HG03571 (cell line): ENCODE measurements around the gene FGFR2.

Experiments
- ATAC-seq: cut with Tn5 transposase; IDR thresholded peaks from one replicate; pipeline ENCODE4 v1.9.1; 2021; ENCODE audit not compliant: unreplicated experiment

FGFR2 gene

DNA sequence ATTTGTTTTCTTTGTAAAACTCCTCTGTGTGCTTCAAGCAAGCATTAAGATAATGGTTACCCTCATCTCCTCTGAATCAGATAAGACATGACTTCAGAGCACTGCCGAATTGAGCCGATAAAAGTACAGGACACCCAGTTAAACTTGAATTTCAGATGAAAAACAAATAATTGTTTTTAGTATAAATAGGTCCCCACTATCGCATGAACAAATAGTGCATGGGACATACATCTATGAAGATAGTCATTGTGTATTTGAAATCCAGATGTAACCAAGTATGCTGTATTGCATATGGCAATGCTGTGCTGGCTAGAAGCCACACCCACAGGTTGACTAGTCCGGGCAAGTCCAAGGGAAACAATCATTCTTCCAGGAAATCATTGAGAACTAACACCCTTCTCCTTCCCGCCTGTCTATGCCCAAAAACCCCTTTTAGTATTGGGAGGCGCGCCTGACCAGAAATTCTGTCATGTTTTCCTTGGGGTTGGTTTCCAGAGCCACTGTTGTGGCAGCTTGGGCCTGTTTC lies 12.6 kb upstream of the FGFR2 start:
- no peak for ATAC-seq

DNA sequence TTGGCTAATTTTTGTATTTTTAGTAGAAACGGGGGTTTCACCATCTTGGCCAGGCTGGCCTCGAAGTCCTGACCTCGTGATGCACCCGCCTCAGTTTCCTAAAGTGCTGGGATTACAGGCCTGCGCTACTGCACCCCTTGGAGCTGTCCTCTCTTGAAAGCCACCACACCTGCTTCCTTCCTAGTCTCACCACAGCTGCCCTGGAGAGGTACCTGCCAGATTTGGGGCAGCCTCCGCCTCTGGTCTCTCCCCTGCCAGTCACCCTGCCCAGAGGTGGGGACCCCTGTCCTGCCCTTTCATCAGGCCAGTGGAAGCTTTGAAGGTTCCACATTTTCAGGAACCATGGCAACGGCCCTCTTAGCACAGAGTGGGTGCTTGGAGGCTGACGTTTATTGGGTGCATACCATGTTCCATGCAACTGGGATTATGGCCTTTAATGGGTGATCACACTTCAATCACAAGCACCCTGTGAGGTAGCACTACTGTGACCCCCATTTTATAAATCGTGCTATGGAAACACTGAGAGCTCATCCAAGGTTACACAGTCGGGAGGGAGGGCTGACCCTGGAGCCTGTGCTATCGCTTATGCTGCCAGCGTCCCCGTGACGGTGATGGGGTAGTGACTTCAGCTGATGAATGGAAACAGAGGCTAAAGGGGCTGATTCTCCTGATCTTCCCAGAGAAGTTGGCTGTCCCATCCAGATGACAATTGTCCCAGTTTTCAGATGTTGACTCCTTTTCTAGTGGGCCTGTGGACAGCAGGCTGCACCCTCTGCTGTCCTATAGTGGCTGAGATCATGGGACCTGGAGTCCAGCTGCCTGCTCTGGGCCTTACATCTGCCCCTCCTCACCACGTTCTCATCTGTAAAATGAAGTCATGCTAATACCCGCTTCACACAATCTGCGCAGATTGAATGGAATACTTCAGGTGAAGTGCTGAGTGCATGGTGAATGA lies 11.5 kb upstream of the FGFR2 start:
- ATAC-seq: no peak

DNA sequence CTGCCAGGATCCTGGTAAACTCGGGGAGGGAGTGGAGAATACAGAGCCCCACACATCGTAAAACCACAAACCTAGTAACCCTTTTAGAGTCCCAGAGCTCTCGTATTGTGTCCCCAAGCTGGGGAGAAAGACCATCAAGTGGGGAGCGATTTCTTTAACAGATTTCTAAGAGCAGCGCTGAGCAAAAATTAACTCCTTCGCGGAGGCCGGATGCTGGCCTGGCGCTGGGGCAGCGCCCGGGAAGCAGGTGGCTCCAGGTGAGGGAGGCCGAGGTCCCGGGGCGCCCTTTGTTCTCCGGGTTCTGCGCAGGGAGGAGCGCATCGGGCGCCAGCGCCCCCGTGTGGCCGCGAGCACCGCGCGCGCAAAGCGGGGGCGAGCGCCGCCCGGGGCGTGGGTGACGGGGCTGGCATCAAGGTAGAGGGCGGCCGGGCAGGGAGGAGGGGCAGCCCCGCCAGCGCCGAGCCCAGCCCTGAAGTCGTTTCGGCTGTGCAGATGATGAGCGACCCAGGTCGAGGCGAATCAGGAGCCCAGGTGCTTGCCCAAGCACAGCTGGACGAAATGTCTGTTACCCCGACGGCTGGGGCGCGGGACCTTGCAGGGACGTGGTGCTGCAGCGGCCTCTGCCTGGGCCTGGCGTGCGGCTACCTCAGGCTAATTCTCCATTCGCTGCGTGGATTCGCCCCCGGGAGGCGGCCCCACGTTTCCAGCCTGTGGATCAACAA lies 10.4 kb upstream of the FGFR2 start:
- ATAC-seq: peak; percentile 64

DNA sequence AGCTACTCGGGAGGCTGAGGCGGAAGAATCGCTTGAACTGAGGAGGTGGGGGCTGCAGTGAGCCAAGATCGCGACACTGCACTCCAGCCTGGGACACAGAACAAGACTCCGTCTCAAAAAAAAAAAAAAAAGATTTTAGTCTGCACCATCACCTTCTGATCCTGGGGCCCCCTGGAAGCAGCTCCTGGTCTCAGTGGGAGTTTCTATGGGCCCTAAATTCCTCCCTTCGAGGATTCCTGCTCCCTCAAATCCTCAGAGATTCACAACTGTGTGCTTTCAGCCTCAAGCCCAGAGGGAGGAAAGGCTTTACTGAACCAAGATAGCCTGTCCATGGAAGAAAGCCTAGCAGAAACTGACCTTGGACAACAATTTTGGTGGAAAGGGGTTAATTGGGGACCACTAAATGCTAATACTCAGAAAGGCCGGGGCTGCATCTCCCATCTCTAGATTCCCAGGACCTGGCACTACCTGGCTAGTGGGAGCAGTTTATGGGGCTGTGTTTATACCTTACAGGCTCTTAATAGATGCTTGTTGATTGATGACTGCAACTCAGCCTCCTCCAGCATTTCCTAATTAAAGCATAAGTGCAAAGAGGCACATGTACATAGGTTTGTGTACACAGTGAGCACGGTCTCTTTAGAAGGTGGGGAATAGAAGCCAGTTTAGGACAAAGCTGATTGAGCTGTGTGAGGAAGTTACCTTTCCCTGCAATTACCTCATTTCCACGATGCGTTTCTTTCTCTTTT lies 9.2 kb upstream of the FGFR2 start:
- no peak for ATAC-seq

- no peak for ATAC-seq
These were observed 7.5 kb upstream of the FGFR2 start for GRCh38 chr10:121605708-121606107.

- ATAC-seq: no peak
These were observed 3.2 kb upstream of the FGFR2 start for GRCh38 chr10:121601458-121601857.

DNA sequence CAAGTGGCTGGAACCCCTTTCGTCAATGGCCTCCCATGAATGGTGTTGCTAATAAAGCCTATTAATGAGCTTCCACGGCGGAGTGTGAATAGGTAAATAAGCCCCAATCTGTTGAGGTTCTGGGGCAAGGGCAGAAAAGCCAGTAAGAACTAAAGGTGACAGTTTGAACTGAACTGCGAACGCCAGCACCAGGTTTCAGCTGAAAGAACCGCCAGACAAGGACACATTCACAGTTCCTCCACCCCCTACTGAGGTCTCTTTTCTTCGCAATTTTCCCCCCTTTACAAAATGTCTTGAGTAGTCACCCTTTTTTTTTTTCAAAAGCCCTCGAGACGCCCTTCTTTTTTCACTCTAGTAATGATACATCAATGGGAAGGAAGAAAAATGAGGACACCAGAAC lies 2.4 kb upstream of the FGFR2 start:
- ATAC-seq: no peak

- no peak for ATAC-seq
These were observed 1.7 kb upstream of the FGFR2 start for GRCh38 chr10:121599947-121600346.

DNA sequence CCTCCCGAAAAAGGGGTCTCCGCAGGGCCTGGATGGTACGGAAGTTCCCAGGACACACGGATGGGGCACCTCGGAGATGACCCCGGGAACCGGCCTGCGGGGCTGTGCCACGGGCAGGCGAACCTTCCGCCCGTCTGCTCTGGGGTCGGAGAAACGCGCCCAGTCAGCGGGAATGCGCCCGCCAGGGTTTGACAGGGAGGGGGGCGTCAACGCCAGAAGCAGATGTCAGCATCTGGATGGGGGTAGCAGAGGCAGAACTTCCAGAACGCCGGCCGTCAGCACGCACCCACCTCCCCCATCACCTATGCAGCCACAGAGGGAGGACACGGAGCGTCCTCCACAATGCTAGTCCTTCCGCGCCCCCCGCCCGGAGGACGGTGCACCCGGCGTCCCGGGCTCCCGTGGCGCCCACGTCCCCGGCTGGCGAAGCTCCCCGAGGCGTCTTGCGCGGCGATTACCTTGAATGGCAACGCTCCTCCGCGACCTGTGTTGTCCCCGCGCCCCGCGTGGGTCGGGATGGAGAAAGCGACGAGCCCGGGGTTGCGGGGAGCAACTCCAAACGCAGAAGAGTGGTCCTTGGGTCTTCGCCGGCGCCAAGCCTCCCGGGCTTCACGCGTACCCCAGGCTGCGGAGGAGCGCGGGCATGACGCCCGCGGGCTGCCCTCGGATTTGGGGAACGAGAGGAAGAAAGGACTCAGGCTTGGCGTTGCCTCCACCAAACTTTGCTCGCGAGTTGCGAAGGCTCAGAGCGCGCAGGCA lies 561 bp downstream of the FGFR2 start:
- ATAC-seq: no peak

DNA sequence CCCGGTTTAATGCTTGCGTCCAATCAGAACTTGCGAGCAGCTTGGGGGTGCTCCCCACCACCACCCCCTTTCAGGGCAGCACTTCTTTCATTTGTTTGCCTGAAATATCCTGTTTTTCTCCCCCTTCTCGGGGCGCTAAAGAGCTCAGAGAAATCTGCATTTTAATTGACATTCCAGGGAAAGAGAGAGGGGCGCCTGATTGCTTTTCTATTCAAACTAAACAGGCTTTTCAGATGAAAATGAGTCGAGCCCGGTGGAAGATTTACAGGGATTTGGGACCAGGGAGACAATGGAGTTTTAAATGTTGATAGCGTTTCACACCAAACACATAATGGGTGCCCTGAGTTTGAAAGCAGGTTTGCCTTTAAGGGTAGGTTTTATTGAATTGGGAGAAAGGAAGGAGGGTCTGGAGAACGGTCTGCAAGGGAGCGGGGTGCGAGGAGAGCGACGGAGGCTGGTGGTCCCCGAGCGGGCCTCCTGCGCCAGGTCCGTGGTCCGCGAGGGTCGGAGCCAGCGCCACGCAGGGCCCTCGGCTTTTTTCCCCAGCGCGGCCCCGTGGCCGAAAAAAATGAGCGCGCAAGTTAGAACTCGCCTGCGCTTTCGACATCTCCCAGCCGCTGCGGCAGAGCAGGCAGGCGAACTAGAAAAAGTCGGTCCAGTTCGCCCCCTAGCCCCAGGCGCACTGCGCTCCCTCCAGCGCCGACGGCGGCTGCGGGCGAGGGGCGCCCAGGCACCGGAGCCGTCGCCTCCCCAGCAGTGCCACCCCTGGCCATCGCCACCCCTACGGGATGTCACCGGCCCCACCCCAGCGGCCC lies 1.3 kb downstream of the FGFR2 start:
- no peak for ATAC-seq

- no peak for ATAC-seq
These were observed 2.2 kb downstream of the FGFR2 start for GRCh38 chr10:121595806-121596688.

DNA sequence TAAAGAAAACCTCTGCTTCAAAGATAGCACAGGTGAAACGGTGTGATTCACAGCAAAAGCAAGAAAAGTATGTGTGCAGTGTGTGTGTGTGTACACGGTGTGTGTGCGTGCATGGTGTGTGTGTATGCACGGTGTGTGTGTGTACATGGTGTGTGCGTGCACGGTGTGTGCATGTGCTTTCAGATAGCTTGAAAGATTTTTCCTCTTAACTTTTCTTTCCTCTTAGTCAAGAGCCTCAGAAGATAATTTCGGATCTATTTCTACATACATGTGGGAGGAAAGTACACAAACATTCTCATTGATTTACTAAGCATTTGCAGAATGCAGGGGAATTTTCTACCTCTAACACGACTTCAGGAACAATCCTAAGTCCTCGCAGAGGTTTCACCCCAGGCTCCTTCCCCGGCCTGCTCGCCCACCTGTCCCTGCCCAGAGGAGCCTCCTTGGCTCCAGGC lies 2.9 kb downstream of the FGFR2 start:
- no peak for ATAC-seq

- ATAC-seq: no peak
These were observed 3.5 kb downstream of the FGFR2 start for GRCh38 chr10:121594623-121595350.

- ATAC-seq: no peak
These were observed 4.2 kb downstream of the FGFR2 start for GRCh38 chr10:121594076-121594475.

DNA sequence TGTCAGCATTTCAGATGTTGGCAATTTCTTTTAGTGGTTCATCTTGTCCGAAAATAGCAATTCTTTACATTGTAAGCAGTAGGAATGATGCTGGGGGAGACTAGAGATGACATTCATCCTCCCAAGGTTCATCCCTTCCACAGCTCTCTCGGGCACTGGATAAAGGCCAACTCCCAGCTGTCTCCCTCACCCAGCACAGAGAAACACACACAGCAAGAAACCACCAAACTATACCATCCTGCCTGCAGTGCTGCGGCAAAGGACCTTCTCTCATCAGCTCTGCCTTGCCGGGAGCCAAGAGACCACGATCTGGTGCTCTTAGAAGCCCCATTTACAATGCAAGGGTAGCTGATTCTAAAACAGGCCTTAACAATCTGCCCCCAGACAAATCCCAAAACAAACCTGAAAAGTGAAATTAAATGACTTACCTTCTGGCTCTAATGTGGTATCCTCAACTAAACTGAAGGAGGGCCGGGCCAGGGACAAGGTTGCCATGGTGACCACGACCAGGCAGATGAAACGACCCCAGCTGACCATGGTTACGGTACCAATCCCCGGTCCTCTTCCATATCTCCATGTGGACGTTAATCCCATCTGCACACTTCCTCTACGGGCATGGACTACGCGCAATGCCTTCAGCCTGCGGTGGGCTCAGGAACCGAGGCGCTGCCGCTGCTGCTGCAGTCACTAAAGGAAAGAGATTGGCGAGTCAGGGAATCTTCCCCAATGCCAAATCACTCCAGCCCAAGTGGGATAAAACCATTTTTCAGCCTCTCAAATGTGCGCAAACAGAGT lies 4.8 kb downstream of the FGFR2 start:
- ATAC-seq: no peak

- ATAC-seq: no peak
These were observed 5.9 kb downstream of the FGFR2 start for GRCh38 chr10:121592155-121592890.
